ENCODE measurements around the gene CD36. TPM values are rescaled to one million over a fixed set of nuclear protein-coding genes. Genes with fewer than 3 reads are reported as not detected.

CD36 gene
- polyA plus RNA-seq, 1 donor from 2014 or later = 0.31 TPM

GRCh38 chr7:80618096-80618495, 20.3 kb upstream of the CD36 start:
- Histone ChIP-seq H3K36me3 (ENCODE audit: insufficient read depth, low read length) (no peaks in the 10 kb centered on the region), H3K9me3 (ENCODE audit: low read length) (no peaks in the 10 kb centered on the region), H3K9me2 (ENCODE audit: insufficient read depth, low read length) (no peaks in the 10 kb centered on the region), H3K79me2 (replicated peaks; ENCODE audit: insufficient read depth, low read length) (no peaks in the 10 kb centered on the region), H3K4me2 (ENCODE audit: low read length) (no peak overlapping the region), H3K27me3 (ENCODE audit: insufficient read depth, low read depth, low read length) (no peaks in the 10 kb centered on the region), H3F3A (ENCODE audit: insufficient read depth, low read length, poor library complexity, severe bottlenecking) (no peaks in the 10 kb centered on the region), H4K20me1 (ENCODE audit: insufficient read depth) (no peaks in the 10 kb centered on the region), H3K4me3 (ENCODE audit: low read length) (no peak overlapping the region), H2AFZ (ENCODE audit: low read depth, low read length) (no peak overlapping the region), H3K9ac (ENCODE audit: low read length) (no peak overlapping the region), H3K27ac (ENCODE audit: low read length) (no peak overlapping the region)
- TF ChIP-seq TAF1 (IDR thresholded peaks at IDR 0.05; ENCODE audit: low read depth) (no peak), MXI1 (conservative IDR thresholded peaks at IDR 0.05; ENCODE audit: poor library complexity, severe bottlenecking) (no peak), POLR2AphosphoS5 (IDR thresholded peaks at IDR 0.05) (no peak), REST (IDR thresholded peaks at IDR 0.05; ENCODE audit: borderline replicate concordance) (no peak), RAD21 (conservative IDR thresholded peaks at IDR 0.05) (no peak), CTCF (IDR thresholded peaks at IDR 0.05; ENCODE audit: poor library complexity, severe bottlenecking) (no peak), EZH2 (IDR thresholded peaks at IDR 0.05; ENCODE audit: borderline replicate concordance, insufficient read depth, low read length, poor library complexity, severe bottlenecking) (no peak), EP300 (conservative IDR thresholded peaks at IDR 0.05; ENCODE audit: poor library complexity, severe bottlenecking) (no peak), SMC3 (conservative IDR thresholded peaks at IDR 0.05; ENCODE audit: poor library complexity) (no peak)

- Histone ChIP-seq H3K27ac (ENCODE audit: low read length) (no peak overlapping the region), H4K20me1 (ENCODE audit: insufficient read depth) (no peaks in the 10 kb centered on the region), H2AFZ (ENCODE audit: low read depth, low read length) (no peak overlapping the region), H3K79me2 (replicated peaks; ENCODE audit: insufficient read depth, low read length) (no peaks in the 10 kb centered on the region), H3K4me2 (ENCODE audit: low read length) (no peak overlapping the region), H3K36me3 (ENCODE audit: insufficient read depth, low read length) (no peaks in the 10 kb centered on the region), H3K27me3 (ENCODE audit: insufficient read depth, low read depth, low read length) (no peaks in the 10 kb centered on the region), H3F3A (ENCODE audit: insufficient read depth, low read length, poor library complexity, severe bottlenecking) (no peaks in the 10 kb centered on the region), H3K9ac (ENCODE audit: low read length) (no peak overlapping the region), H3K4me3 (ENCODE audit: low read length) (no peak overlapping the region), H3K9me2 (ENCODE audit: insufficient read depth, low read length) (no peaks in the 10 kb centered on the region), H3K9me3 (ENCODE audit: low read length) (no peaks in the 10 kb centered on the region)
- no peak for TF ChIP-seq MXI1 (conservative IDR thresholded peaks at IDR 0.05; ENCODE audit: poor library complexity, severe bottlenecking)
- no peak for TF ChIP-seq RAD21 (conservative IDR thresholded peaks at IDR 0.05)
- TF ChIP-seq SMC3 (conservative IDR thresholded peaks at IDR 0.05; ENCODE audit: poor library complexity) = no peak
- no peak for TF ChIP-seq TAF1 (IDR thresholded peaks at IDR 0.05; ENCODE audit: low read depth)
- TF ChIP-seq EZH2 (IDR thresholded peaks at IDR 0.05; ENCODE audit: borderline replicate concordance, insufficient read depth, low read length, poor library complexity, severe bottlenecking) = no peak
These were observed 18.7 kb upstream of the CD36 start for GRCh38 chr7:80619741-80620140.
